Muscle of leg (tissue), 11 donors: Measurements from ENCODE around the gene ZNF436. TPM values are rescaled to one million over a fixed set of nuclear protein-coding genes. Genes with fewer than 3 reads are reported as not detected.

Source experiments
- DNase-seq: peaks from one replicate; pipeline ENCODE4 v3.0.0; 2013
- H3K27ac ChIP-seq: one replicate; pipeline ENCODE4 v1.5.1; 2013; ENCODE audit warnings: mild to moderate bottlenecking, low read length, control low read depth
- H3K27me3 ChIP-seq: one replicate; pipeline ENCODE4 v1.6.1; 2013; ENCODE audit warnings: low read length; ENCODE audit not compliant: control insufficient read depth, insufficient read depth
- H3K36me3 ChIP-seq: one replicate; pipeline ENCODE4 v1.6.1; 2013; ENCODE audit warnings: low read length; ENCODE audit not compliant: control insufficient read depth, insufficient read depth
- H3K4me1 ChIP-seq: one replicate; pipeline ENCODE4 v1.6.1; 2013; ENCODE audit warnings: low read length; ENCODE audit not compliant: control insufficient read depth, insufficient read depth
- H3K4me3 ChIP-seq: one replicate; pipeline ENCODE4 v1.5.1; 2013; ENCODE audit warnings: low read length, control low read depth
- H3K9me3 ChIP-seq: replicated peaks from 2 replicates; pipeline ENCODE4 v1.6.1; 2013; ENCODE audit warnings: low read depth, low read length; ENCODE audit not compliant: control insufficient read depth
- WGBS: methylation state at CpG from one replicate; pipeline ENCODE4 v1.1.5; 2013; ENCODE audit warnings: missing lambda C conversion rate; ENCODE audit not compliant: insufficient coverage; 5-methylcytosine and 5-hydroxymethylcytosine counted together
- polyA plus RNA-seq, 8 donors: library from polyadenylated mRNA; unstranded; fragments of 120-200 nt; gene quantifications; one replicate each; pipeline versions ENCODE4 v1.2.1 to v1.2.3, GENCODE V29; 2013; ENCODE audit warnings: inconsistent platforms in 1 of 8, low replicate concordance in 1 of 8; ENCODE audit not compliant: insufficient read length in 8 of 8, insufficient read depth in 1 of 8
- total RNA-seq: library from RNA; stranded (reverse); fragments of 120-200 nt; gene quantifications from one replicate; pipeline ENCODE4 v1.2.4, GENCODE V29; 2013

Gene ZNF436
- total and polyA plus RNA-seq, 9 donors = 30.0 to 50.8 (median 39.5) TPM

DNA sequence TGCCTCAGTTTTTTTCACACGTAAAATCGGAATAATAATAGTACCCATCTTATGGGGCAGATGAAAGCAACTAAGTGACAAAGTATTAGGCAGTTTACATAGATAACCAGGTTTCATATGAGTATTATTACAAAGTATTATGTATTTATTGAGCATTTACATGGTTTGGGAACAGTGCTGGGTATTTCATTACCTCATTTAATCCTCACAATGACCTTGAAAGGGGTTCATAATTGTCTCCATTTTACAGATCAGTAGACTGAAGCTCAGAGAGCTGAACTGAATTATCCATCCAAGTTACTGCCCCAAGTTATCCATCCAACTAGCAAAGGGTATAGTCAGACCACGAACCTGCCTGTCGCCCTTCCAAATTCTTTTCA, 33.7 kb upstream of the ZNF436 start:
- Histone ChIP-seq H3K4me3 (no peak overlapping the region), H3K9me3 (no peaks in the 10 kb centered on the region), H3K4me1 (peaks cover 52% of the 10 kb centered on the region), H3K36me3 (peaks cover 66% of the 10 kb centered on the region), H3K27me3 (no peaks in the 10 kb centered on the region), H3K27ac (peak overlapping the region; percentile 52)
- WGBS = 77% methylated on average over 2 of the region's 4 CpGs
- DNase-seq = no peak

DNA sequence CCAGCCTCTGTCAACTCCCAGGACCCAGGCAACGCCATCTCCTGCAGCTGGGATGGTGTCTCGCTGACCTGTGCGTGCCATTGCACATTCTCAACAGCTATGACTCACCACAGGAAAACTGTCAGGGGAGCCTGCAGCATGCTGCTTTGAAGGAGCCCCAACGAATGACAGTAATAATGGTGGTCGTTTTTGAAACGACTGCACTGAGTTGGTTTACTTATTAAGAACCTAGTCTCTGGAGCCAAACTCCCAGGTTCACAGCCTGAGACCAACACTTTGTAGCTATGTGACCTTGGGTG, 33.4 kb upstream of the ZNF436 start:
- no peak for DNase-seq
- Histone ChIP-seq H3K36me3 (peaks cover 62% of the 10 kb centered on the region), H3K4me1 (peaks cover 49% of the 10 kb centered on the region), H3K9me3 (no peaks in the 10 kb centered on the region), H3K27ac (no peak overlapping the region), H3K4me3 (no peak overlapping the region), H3K27me3 (no peaks in the 10 kb centered on the region)
- WGBS = no CpG with 5 or more reads among the region's 6 CpGs

DNA sequence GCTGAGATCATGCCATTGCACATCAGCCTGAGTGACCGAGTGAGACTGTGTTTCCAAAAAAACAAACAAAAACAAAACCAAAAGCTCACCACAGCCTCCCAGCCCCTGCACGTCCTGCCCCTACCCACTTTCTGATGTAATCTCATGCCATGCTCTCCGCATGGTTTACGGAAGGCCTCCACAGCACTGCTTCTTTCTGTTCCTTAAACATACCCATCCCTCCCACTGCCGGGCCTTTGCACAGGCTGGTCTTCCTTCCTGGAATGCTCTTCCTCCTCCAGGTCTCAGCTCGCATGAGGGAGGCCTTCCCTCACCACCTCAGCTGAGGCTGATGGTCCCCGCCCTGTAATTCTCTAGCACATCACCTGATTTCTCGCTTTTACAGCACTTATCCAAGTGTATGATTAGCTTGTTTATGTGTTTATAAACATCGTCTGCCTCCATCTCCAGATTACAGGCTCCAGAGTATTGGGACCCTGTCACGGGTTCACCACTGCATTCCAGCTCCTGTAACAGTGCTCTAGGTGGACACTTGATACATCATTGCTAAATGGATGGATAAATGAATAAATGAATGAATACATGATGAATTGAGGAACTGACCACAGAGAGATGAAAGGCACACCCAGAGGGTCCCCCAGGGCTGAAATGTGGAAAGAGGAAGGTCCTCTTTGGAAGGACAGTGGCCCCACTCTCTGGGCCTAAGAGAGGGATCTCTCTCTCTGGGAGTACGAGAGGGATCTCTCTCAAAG, 32.8 kb upstream of the ZNF436 start:
- Histone ChIP-seq H3K27ac (peak overlapping the region; percentile 3), H3K4me1 (peaks cover 49% of the 10 kb centered on the region)

DNA sequence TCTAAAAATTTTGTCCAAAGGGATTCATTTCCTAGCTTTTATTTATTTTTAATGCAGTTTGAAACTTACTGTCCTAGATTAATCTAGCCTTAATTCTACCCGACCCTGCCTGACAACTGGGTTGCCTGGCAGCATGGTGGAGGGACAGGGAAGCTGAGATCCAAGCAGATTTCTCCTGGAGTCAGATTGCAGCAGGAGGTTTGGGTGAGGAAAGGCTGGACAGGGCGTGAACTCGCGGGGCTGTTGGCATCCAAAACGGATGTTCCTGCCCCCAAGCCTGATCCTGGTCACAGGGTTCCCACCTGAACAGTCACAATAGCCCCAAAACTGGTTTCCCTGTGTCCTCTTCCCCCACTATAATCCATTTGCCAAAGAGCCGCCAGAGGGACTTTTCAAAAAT, 31.7 kb upstream of the ZNF436 start:
- Histone ChIP-seq H3K36me3 (peaks cover 66% of the 10 kb centered on the region), H3K27ac (peak overlapping the region; percentile 87), H3K27me3 (no peaks in the 10 kb centered on the region), H3K4me1 (peaks cover 49% of the 10 kb centered on the region), H3K4me3 (no peak overlapping the region), H3K9me3 (no peaks in the 10 kb centered on the region)
- WGBS = 58% methylated on average over 2 of the region's 6 CpGs
- DNase-seq = no peak

More for the DNA sequence above, 32.8 kb upstream of the ZNF436 start:
- peaks cover 63% of the 10 kb centered on the region for H3K36me3 ChIP-seq
- no peak for DNase-seq
- 85% methylated on average over 5 of the region's 11 CpGs for WGBS
- no peak overlapping the region for H3K4me3 ChIP-seq
- no peaks in the 10 kb centered on the region for H3K27me3 ChIP-seq
- H3K9me3 ChIP-seq = no peaks in the 10 kb centered on the region

DNA sequence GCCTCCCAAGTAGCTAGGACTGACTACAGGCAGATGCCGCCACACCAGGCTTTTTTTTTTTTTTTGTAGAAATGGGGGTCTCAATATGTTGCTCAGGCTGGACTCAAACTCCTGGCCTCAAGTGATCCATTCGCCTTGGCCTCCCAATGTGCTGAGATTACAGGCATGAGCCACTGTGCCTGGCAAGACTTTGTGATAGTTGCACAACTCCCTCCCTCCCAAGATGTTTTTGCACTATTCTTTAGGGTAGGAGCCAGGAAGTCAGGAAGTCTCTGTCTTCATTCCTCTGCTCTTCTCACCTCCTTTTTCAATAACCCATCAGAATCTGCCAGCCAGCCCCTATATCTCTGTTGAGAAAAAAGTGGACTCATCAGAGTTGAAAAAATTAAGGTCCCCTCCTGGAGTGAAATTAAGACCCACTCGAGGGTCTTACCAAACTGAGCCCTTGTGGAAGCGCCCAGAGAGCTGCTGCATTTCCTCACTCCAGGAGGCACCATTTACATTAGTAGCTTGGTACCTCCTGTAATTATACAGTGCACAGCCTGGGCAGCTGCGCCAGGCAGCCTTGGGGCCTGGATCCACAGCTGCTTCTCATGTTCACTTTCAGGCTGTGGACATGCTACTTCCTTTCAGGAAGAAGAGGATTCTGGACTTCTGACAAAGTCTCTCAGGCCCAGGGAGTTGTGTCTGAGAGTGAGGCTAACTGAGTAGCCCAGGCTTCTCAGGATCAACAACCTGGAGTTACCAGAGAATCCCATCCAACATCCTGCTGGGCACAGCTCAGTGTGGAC, 30.9 kb upstream of the ZNF436 start:
- H3K4me1 ChIP-seq = peaks cover 52% of the 10 kb centered on the region
- no peaks in the 10 kb centered on the region for H3K27me3 ChIP-seq
- H3K27ac ChIP-seq = peak overlapping the region; percentile 87
- H3K9me3 ChIP-seq = no peaks in the 10 kb centered on the region
- DNase-seq = peak; percentile 60
- peaks cover 63% of the 10 kb centered on the region for H3K36me3 ChIP-seq
- WGBS = 83% methylated on average over 3 of the region's 5 CpGs
- no peak overlapping the region for H3K4me3 ChIP-seq

DNA sequence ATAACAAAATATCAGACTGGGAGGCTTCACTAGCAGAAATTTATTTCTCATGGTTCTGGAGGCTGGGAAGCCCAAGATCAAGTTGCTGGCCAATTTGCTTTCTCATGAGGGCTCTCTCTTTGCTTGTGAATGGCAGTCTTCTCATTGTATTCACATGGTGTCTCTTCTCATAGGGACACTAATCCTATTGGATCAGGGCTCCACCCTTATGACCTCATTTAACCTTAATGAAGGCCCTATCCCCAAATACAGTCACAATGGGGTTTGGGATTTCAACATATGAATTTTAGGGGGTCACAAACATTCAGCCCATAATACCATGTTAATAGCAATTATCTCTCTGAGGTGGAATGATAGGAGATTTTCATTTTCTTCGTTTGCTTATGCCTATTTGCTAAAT, 29.6 kb upstream of the ZNF436 start:
- H3K27me3 ChIP-seq = no peaks in the 10 kb centered on the region
- peaks cover 57% of the 10 kb centered on the region for H3K4me1 ChIP-seq
- peaks cover 62% of the 10 kb centered on the region for H3K36me3 ChIP-seq
- H3K9me3 ChIP-seq = no peaks in the 10 kb centered on the region
- no peak overlapping the region for H3K27ac ChIP-seq
- H3K4me3 ChIP-seq = no peak overlapping the region
- no peak for DNase-seq
- WGBS = no CpG with 5 or more reads among the region's 1 CpG

DNA sequence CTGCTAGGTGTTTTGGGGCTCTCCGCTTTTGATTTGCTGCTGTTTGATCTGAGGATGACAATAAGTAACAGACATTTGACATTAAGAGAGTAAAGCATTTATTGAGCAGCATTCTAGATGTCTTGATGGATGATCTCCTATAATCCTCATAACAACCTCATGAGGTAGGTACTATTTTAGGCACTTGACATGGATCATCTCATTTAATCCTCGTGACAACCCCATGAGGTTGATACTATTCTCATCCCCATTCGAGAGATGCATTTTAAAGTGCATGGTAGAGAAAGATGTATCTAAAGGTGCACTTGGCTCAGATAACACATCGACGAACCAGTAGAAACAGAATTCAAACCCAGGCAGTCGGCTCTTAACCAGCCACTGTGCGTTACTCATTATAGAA, 28.3 kb upstream of the ZNF436 start:
- Histone ChIP-seq H3K4me3 (no peak overlapping the region), H3K9me3 (no peaks in the 10 kb centered on the region), H3K27ac (peak overlapping the region; percentile 79), H3K27me3 (no peaks in the 10 kb centered on the region), H3K36me3 (peaks cover 70% of the 10 kb centered on the region), H3K4me1 (peaks cover 54% of the 10 kb centered on the region)
- WGBS = 82% methylated on average over 5 of the region's 7 CpGs
- DNase-seq = no peak

DNA sequence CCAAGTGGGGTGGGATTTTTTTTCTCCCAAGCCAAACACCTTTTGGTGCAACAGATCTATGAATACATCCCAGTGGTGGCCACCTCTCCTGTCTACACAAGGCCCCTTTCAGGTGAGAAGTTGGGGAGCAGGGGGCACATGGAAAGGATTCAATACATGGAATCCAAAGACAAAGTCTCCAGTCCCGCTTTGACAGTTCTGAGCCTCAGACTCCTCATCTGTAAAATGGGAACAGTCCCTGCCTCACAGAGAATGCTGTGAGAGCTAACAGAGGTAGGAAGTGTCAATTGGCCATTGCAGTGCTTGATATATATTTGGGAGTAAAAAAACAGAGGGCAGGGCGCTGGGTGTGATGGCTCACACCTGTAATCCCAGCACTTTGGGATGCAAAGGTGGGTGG, 26.7 kb upstream of the ZNF436 start:
- Histone ChIP-seq H3K4me3 (no peak overlapping the region), H3K36me3 (peaks cover 58% of the 10 kb centered on the region), H3K4me1 (peaks cover 40% of the 10 kb centered on the region), H3K27me3 (no peaks in the 10 kb centered on the region), H3K9me3 (no peaks in the 10 kb centered on the region), H3K27ac (no peak overlapping the region)
- no peak for DNase-seq
- WGBS = 100% methylated on average over 1 of the region's 2 CpGs

DNA sequence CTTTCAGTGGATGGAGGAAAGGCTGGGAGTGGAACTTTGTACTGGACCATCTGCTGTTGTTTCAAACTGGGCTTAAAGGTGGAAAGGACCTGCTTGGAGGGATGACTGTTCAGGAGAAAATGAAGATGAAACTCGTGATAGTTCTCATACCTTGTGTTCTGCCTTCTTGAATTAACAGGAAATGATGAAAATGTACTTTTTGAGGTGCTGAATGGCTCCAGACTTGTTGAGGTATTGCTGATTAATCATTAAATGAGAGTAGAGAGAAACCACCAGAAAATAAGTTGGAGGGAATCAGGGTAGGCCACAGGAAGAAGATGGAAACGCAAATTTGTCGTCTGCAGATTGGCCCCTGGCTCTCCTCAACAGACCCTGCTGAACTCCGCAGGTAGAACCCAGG, 26.2 kb upstream of the ZNF436 start:
- peak overlapping the region; percentile 96 for H3K27ac ChIP-seq
- H3K4me3 ChIP-seq = no peak overlapping the region
- H3K36me3 ChIP-seq = peaks cover 56% of the 10 kb centered on the region
- H3K9me3 ChIP-seq = no peaks in the 10 kb centered on the region
- peaks cover 35% of the 10 kb centered on the region for H3K4me1 ChIP-seq
- no peaks in the 10 kb centered on the region for H3K27me3 ChIP-seq
- DNase-seq = no peak
- 92% methylated on average over 4 of the region's 4 CpGs for WGBS

DNA sequence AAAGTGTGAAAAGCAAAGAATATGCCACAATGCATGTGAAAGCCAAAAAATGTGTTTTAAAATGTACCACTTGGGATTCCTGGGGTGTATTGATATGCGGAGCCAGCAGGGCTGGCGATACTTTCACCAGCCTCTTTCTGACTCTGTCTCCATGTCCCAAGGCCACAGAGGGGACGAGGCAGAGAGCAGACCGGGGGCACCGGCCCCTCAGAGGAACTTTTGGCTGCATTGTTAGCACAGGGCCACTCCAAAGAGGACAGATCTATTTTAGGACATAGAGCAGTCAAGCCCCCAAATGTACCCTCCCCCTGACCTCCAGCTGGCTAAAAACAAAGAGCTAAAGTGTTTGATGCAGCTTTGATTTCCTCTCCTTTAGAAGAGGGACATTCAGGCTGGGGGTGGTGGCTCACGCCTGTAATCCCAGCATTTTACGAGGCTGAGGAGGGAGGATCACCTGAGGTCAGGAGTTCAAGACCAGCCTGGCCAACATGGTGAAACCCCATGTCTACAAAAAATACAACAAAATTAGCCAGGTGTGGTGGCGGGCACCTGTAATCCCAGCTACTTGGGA, 25.6 kb upstream of the ZNF436 start:
- no peaks in the 10 kb centered on the region for H3K9me3 ChIP-seq
- H3K4me1 ChIP-seq = peaks cover 29% of the 10 kb centered on the region
- H3K27me3 ChIP-seq = no peaks in the 10 kb centered on the region
- 53% methylated on average over 3 of the region's 8 CpGs for WGBS
- H3K36me3 ChIP-seq = peaks cover 51% of the 10 kb centered on the region
- H3K27ac ChIP-seq = peak overlapping the region; percentile 96
- no peak overlapping the region for H3K4me3 ChIP-seq
- peak; percentile 70 for DNase-seq
